ENCODE results near the gene NPHS1. TPM values are rescaled to one million over a fixed set of nuclear protein-coding genes. Genes with fewer than 3 reads are reported as not detected.

The NPHS1 gene
- total RNA-seq, 3 donors from 2014 or later: 0.15 TPM; not detected in 2

DNA sequence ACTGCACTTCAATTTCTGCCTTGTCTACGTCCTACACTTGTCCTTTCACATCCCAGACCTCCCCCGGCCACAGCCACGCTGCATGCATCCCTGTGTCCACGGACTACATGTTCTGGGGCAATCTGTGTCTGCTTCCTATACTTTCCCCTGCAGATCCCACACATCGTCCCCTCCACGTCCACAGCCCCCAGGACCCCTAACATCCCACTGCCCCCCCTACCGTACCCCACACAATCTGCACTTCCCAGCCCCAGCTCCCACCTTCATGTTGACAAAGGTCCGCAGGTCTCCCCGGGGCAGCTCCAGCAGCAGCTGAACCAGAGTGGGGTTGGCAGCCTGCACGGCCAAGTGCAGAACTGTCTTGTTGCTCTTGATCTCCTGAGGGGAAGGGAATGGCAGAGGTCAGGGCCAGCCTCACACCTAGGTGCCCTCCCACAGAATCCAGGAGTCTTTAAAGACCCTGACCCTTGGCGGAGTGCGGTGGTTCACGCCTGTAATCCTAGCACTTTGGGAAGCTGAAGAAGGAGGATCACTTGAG, 37.9 kb upstream of the NPHS1 start:
- H3K4me3 ChIP-seq: no peak overlapping the region
- intact Hi-C loops (cut with DNase I; ENCODE audit: low total_unique reads): no loop called here
- H3K4me1 ChIP-seq: no peaks in the 10 kb centered on the region
- H3K27me3 ChIP-seq: no peaks in the 10 kb centered on the region
- H3K9me3 ChIP-seq: no peaks in the 10 kb centered on the region
- no peak overlapping the region for H3K27ac ChIP-seq
- TF ChIP-seq CTCF (IDR thresholded peaks at IDR 0.05) (no peak), POLR2A (IDR thresholded peaks at IDR 0.05) (no peak), POLR2AphosphoS5 (IDR thresholded peaks at IDR 0.05) (no peak)
- H3K36me3 ChIP-seq: no peaks in the 10 kb centered on the region
- no peak for DNase-seq (ENCODE audit: low spot score in 2 of 2)

DNA sequence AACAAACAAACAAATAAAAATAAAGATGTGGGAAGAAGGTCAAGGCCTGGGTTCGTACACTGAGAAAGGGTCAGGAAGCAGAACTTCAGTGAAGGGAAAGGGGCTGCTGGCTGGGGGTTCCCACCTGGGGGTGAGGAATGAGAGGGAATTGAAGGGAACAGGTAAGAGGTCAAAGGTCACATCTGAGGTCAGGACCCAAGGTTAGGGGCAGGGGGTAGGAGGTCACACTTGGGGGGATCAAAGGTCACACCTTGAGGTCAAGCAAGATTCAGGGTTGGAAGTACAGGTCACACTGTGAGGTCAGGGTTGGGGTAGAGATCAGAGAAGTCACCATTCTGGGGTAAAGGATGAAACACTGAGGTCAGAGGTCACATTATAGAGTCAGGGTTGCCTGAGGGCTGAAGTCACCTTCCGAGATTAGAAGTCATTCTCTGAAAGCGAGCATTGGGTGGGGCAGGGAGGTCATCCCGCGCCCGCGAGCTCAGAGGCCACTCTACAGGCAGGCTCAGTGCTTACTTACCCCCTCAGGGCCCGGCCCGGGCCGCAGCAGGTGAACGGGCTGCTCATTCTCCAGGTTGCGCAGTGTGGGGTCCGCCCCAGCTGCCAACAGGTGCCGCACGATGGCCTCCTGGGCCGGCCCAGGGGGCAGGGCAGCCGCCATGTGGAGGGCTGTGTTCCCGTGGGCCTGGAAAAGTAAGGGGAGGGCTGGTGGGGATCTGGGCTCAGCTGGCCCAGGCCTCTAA, 37.2 kb upstream of the NPHS1 start:
- no peaks in the 10 kb centered on the region for H3K9me3 ChIP-seq
- no peak overlapping the region for H3K4me3 ChIP-seq
- intact Hi-C loops (cut with DNase I; ENCODE audit: low total_unique reads): no loop called here
- no peaks in the 10 kb centered on the region for H3K4me1 ChIP-seq
- TF ChIP-seq CTCF (IDR thresholded peaks at IDR 0.05) (no peak), POLR2AphosphoS5 (IDR thresholded peaks at IDR 0.05) (no peak), POLR2A (IDR thresholded peaks at IDR 0.05) (no peak)
- no peaks in the 10 kb centered on the region for H3K36me3 ChIP-seq
- no peaks in the 10 kb centered on the region for H3K27me3 ChIP-seq
- no peak overlapping the region for H3K27ac ChIP-seq
- DNase-seq (ENCODE audit: low spot score in 2 of 2): no peak

DNA sequence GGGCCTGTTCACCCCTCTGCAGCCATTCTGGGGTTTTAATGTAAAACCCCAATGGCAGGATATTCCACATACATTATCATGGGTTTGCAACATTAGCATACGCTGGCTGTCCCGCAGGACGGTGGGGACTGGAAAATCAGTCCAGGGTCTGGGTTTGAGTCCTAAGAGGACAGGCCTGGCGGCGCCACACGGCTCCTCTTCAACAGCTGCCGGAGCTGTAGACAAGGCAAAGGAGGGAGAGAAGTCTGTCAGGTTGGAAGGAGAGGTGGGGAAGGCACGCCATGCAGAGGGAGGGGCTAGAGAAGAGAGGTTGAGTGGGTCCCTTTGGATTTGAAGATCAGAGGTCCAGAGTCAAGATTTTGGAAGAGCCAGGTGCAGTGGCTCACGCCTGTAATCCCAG, 36.1 kb upstream of the NPHS1 start:
- no peak for TF ChIP-seq POLR2A (IDR thresholded peaks at IDR 0.05)
- no peak for TF ChIP-seq CTCF (IDR thresholded peaks at IDR 0.05)
- TF ChIP-seq POLR2AphosphoS5 (IDR thresholded peaks at IDR 0.05): no peak
- H3K27ac ChIP-seq: no peak overlapping the region
- intact Hi-C loops (cut with DNase I; ENCODE audit: low total_unique reads): no loop called here
- H3K36me3 ChIP-seq: no peaks in the 10 kb centered on the region
- no peak for DNase-seq (ENCODE audit: low spot score in 2 of 2)
- no peaks in the 10 kb centered on the region for H3K4me1 ChIP-seq
- no peak overlapping the region for H3K4me3 ChIP-seq
- no peaks in the 10 kb centered on the region for H3K9me3 ChIP-seq
- no peaks in the 10 kb centered on the region for H3K27me3 ChIP-seq

- H3K36me3 ChIP-seq: no peaks in the 10 kb centered on the region
Measured at GRCh38 chr19:35887197-35887596, 34.9 kb upstream of the NPHS1 start.

More at GRCh38 chr19:35887197-35887596, 34.9 kb upstream of the NPHS1 start:
- Histone ChIP-seq H3K27me3 (no peaks in the 10 kb centered on the region), H3K27ac (no peak overlapping the region), H3K4me3 (no peak overlapping the region), H3K4me1 (no peaks in the 10 kb centered on the region), H3K9me3 (no peaks in the 10 kb centered on the region)
- TF ChIP-seq POLR2AphosphoS5 (IDR thresholded peaks at IDR 0.05) (no peak), POLR2A (IDR thresholded peaks at IDR 0.05) (no peak), CTCF (IDR thresholded peaks at IDR 0.05) (no peak)
- DNase-seq (ENCODE audit: low spot score in 2 of 2): no peak
- intact Hi-C loops (cut with DNase I; ENCODE audit: low total_unique reads): no loop called here

All from breast epithelium (tissue), 4 donors.